GM08714 (cell line): ENCODE results near the gene BRD3.

Source experiments
- H3K4me3 ChIP-seq: fragments of 200-500 bp; sonication (Bioruptor generic); 2 replicates; pipeline ENCODE4 v1.5.1; 2014; ENCODE audit warnings: mild to moderate bottlenecking, low read length, inconsistent platforms
- ZNF274 ChIP-seq: IDR thresholded peaks from 2 replicates; pipeline ENCODE4 v1.6.1; 2012; ENCODE audit warnings: mild to moderate bottlenecking, low read depth, low read length

The BRD3 gene

GRCh38 chr9:133986061-133986460 is 81.8 kb downstream of the BRD3 start:
- H3K4me3 ChIP-seq: no peak overlapping the region
- TF ChIP-seq ZNF274: no peak

- no peak for TF ChIP-seq ZNF274
- H3K4me3 ChIP-seq: no peak overlapping the region
Measured at GRCh38 chr9:133982971-133983720, 84.7 kb downstream of the BRD3 start.

GRCh38 chr9:133981958-133982681 is 85.7 kb downstream of the BRD3 start:
- TF ChIP-seq ZNF274: no peak
- H3K4me3 ChIP-seq: no peak overlapping the region

GRCh38 chr9:133981589-133981957 is 86.3 kb downstream of the BRD3 start:
- no peak for TF ChIP-seq ZNF274
- no peak overlapping the region for H3K4me3 ChIP-seq

- no peak overlapping the region for H3K4me3 ChIP-seq
- TF ChIP-seq ZNF274: no peak
Measured at GRCh38 chr9:133980864-133981588, 86.8 kb downstream of the BRD3 start.
